Urothelium cell line (cell line): ENCODE measurements around the gene USH2A.
A peak's percentile ranks its signal among the peaks of the same experiment; 100 is the strongest.

Source experiments
- DNase-seq: peaks from one replicate; pipeline ENCODE4 v3.0.0; 2011; ENCODE audit warnings: low spot score, mixed read lengths
- FAIRE-seq: peaks from 2 replicates; lab custom pipeline; 2011; peaks lifted over from hg19 to GRCh38; lab: Jason Lieb, UNC

The USH2A gene, protein sequence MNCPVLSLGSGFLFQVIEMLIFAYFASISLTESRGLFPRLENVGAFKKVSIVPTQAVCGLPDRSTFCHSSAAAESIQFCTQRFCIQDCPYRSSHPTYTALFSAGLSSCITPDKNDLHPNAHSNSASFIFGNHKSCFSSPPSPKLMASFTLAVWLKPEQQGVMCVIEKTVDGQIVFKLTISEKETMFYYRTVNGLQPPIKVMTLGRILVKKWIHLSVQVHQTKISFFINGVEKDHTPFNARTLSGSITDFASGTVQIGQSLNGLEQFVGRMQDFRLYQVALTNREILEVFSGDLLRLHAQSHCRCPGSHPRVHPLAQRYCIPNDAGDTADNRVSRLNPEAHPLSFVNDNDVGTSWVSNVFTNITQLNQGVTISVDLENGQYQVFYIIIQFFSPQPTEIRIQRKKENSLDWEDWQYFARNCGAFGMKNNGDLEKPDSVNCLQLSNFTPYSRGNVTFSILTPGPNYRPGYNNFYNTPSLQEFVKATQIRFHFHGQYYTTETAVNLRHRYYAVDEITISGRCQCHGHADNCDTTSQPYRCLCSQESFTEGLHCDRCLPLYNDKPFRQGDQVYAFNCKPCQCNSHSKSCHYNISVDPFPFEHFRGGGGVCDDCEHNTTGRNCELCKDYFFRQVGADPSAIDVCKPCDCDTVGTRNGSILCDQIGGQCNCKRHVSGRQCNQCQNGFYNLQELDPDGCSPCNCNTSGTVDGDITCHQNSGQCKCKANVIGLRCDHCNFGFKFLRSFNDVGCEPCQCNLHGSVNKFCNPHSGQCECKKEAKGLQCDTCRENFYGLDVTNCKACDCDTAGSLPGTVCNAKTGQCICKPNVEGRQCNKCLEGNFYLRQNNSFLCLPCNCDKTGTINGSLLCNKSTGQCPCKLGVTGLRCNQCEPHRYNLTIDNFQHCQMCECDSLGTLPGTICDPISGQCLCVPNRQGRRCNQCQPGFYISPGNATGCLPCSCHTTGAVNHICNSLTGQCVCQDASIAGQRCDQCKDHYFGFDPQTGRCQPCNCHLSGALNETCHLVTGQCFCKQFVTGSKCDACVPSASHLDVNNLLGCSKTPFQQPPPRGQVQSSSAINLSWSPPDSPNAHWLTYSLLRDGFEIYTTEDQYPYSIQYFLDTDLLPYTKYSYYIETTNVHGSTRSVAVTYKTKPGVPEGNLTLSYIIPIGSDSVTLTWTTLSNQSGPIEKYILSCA (N-terminal part only)

DNA sequence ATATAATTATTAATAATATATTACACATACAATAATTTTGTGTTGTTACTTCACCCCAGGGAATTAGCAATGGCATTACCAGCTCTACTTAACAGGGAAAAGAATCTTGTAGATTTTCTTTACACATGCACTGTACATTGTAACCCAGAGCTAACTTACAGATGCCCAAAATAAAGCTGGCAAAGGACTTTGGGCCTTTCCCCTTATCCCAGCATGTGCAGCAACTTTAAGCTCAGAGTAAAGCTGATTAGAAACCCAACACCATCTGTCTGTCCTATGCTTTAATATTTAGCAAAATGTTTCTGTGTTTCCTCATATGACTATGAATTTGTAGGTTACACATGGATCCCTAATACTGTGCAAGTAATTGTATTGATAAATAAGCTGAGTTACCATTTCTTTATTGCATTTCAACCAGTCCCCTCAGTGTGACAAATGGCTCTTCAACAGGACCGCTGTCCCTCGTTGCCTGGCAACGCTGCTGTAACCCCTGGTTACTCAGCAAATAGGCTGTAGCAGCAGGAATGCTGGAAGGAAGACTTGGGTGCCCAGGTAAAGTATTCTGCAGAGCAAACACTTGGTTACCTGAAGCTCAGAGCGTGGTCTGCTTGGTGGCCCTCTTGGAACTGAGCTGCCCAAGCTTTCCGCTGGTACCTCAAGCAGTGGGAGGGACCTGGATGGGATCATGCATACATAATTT is at the start of gene USH2A:
Gene USH2A, minus strand, starts transcription at position 628 of the 700 bp plus-strand sequence. CDS start 1,112 bp downstream, outside the sequence.
- DNase-seq = no peak
- FAIRE-seq = no peak

DNA sequence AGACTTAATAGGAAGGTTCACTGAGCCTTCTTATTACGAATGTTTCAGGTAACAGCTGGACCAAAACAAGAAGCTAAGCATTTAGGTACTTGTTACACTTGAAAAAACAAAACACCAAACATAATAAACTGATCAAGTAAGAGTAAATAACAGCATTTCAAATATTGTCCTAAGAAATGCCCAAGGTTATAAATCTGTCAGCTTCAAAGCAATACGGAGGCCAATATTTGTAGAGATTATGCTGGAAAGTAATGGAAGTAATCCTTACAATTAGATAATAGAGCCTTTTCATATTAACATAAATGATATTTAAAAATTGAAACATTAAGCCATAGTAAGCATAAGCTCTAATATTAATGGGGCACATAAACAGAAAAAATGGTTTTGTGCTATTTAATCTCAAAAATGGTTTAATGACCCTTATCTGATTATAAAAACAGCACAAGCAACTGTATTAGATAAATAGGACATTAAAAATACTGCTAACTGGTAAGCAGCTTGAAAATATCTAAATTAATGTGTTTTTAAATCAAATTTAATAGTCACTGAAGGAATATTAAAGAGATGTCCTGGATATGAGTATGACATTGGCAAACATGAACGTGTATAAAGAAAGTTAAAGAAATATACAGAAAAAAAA is 43.0 kb upstream of the USH2A start:
- FAIRE-seq = no peak
- DNase-seq = no peak

DNA sequence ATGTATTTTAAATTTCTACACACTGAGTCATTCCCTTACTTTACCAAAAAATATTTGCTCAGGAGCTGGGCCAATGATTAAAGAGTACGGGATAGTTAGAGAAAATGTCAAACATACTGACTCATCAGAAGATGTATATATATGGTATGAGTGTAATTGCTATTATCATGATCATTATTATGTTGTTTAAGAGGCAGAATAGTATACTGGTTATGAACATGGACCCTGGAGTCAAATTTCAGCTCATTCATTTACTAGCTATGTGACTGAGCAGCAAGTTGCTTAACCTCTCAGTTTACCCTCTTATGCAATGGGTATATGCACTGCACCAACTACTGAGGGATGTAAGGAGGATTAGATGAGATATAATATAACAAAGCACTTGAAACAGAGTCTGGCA is 41.2 kb upstream of the USH2A start:
- FAIRE-seq = no peak
- peak; percentile 18 for DNase-seq

- no peak for FAIRE-seq
- no peak for DNase-seq
These were observed 39.0 kb upstream of the USH2A start for GRCh38 chr1:216462066-216462775.

DNA sequence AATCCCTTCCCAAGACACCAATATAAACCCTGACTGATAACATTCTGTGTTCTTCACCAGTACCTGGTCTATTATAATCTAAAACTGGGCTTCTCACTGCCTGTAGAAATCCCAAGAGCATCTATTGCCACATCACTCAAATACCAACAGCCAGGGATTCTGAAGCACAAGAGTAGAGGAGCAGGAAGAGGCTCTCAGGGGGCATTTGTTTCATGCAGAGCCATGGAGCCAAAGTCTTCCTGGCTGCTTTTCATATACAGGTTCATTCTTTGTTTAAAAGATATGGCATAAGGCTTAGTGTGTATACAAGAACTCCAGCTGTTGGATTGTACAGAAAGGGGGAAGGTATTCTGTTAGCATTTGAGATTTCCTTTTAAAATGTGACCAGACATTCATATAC is 38.2 kb upstream of the USH2A start:
- DNase-seq = no peak
- FAIRE-seq = no peak

DNA sequence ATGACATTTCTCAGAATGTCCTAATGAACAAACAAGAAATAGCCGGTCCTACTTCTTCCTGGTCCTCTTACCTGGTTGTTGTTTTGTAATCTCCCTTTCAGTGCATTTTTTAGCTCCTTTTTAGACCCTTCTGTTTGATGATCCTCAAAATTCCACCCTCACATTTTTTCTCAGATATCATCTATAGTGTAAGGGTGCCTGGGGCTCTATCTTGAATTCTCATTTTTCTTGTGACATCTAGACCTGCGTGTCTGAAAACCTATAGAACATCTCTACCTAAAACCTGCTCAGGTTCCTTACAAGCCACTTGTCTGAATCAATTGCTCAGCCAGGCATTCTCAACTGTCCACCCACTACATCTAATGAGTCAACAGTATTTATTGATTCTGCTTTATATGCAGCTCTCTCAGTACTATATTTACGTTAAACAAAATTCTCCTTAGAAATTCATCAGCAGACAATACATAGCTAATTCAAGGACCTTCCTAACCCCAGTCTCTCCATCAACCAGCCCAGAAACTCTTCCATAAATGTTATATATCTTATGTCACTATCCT is 36.5 kb upstream of the USH2A start:
- no peak for FAIRE-seq

GRCh38 chr1:216458812-216459211 is 35.6 kb upstream of the USH2A start:
- FAIRE-seq (no peak), DNase-seq (no peak)

More for the DNA sequence above, 36.5 kb upstream of the USH2A start:
- DNase-seq = no peak

- no peak for DNase-seq
- FAIRE-seq = no peak
These were observed 34.1 kb upstream of the USH2A start for GRCh38 chr1:216457356-216457755.

DNA sequence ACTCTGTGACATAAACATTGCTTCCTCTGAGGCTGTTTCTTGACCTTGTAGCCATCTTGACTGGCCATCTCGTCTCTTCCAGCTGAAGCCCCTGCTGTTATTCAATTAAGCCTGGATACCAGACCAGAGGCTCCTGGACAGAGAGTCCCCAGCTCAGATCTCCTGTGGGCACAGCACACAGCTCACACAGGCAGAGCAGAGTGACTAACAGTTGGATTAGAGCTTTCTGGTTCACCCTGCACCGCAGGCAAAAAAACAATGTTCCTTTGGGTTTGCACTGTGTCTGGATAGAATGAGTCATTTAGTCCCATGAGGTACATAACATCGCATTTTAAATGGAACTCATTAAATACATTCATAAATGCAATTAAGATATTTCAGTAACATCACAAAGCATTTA is 33.4 kb upstream of the USH2A start:
- DNase-seq (peak; percentile 67), FAIRE-seq (no peak)

DNA sequence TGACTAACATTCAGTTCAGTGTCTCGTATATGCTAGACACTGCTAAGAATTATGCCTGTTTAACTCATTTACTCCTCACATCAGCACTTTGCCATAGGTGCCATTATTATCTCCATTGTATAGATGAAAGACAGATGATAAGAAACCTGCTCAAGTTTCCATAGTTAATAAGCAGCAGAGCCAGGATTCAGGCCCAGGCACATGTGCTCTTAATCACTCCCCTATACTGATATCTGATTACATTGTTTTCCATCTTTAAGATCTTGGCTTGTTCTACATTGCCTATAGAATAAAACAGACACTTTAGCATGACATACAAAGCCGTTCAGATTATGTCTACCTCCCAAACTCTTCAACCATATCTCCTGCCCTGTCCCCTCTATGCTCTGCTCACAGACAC is 30.5 kb upstream of the USH2A start:
- FAIRE-seq = no peak
- DNase-seq = no peak

- FAIRE-seq (no peak), DNase-seq (no peak)
These were observed 27.0 kb upstream of the USH2A start for GRCh38 chr1:216450227-216450626.

DNA sequence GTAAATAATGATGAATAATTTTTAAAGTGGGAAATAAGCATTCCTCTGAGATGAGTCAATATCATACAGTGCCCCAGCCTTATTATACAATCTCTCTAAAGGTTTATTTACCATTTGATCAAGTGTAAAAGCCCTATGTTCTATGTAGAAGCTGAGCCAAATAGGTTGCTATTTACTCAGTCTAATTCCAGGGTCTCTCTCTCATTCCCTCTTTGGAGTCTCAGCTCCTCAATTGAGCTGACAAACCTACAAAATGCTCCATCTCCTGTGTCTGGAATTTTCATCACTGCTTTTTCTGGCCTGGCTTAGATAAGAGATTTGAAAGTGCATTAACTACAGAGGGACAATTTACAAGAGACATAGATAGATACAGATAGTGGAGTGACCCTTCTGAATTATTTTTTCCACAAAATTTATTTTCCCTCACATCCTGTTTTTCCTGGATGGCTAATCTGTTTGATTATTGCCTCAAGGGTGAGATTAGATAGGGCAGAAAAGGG is 24.8 kb upstream of the USH2A start:
- DNase-seq = no peak
- FAIRE-seq = no peak

DNA sequence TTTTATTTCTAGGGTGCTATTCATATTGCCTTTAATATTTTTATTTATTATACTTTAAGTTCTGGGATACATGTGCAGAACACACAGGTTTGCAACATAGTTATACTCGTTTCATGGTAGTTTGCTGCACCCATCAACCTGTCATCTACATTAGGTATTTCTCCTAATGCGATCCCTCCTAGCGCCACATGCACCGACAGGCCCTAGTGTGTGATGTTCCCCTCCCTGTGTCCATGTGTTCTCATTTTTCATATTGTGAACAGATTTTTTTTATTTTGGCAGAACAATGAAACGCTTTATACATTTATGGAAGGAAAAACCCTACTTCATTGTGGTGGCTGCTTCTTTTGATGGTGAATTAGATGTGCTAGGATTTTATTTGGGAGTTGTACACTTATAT is 14.4 kb upstream of the USH2A start:
- DNase-seq (no peak), FAIRE-seq (no peak)

DNA sequence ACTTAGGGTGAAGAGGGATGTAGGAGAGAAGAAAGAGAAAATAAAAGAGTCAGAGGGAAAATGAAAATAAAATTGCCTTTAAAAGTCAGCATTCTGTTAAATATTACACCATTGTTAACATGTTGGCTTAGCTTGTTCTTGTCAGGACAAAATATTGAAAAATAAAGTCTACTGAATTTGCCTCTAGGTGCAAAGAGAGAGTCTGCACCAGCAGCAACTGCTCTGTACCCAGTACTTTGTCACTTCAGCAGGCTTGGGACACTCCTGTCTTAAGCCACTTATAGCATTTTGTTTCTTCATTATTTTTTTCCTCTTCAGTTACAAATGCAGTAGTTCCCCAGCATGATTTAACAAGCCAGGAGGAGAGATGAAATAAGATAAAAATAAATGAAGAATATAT is 11.0 kb upstream of the USH2A start:
- DNase-seq (no peak), FAIRE-seq (no peak)

DNA sequence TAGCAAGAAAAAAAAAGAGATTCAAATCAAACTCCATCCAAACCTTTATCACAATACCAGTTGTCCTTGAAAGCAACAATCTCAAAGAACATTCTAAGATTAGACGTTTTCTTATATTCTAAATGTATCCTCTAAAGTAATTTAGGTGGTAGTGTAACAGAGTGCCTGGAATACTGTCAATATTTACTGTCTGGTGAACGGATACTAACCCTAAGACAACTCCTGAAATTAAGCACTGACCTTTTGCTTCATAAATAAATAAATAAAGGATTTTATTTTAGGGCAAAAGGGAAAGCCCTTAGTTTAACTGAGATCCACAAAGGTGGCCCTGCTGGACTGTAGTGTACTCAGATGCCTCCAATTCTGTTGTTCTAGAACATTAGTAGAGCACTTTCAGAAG is 9.9 kb upstream of the USH2A start:
- FAIRE-seq (no peak), DNase-seq (no peak)

- DNase-seq = no peak
- FAIRE-seq = no peak
These were observed 7.5 kb upstream of the USH2A start for GRCh38 chr1:216430744-216431143.

DNA sequence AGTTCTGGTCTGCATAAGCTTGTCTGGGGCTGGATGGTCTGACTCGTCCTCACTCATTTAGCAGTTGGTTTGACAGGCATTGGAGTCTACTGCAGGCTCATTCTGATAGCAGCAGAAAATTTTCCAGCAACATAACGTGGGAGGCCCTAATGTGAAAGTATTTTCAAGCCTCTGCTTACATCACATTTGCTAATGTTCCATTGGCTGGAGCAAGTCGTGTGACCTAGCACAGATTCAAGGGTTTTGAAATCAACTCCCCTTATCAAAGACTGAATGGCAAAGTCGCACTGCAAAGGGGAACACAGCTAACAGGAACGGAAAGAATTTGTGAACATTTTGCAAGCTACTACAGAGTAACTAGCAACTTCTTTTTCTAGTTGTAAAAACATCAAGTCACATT is 2.3 kb upstream of the USH2A start:
- FAIRE-seq (no peak), DNase-seq (no peak)

GRCh38 chr1:216420746-216421145 is 2.5 kb downstream of the USH2A start:
- DNase-seq (no peak), FAIRE-seq (no peak)

- FAIRE-seq (no peak), DNase-seq (no peak)
These were observed 3.0 kb downstream of the USH2A start for GRCh38 chr1:216420263-216420662.
